Inferior parietal cortex (tissue), 1 donor: ENCODE measurements around the gene ATP1A2.
"Not testable (repeated sequence)": the region's sequence is repeated elsewhere in the genome, so short reads cannot be mapped to it uniquely, and the experiment has no call there.

ENCODE experiments used
- DNase-seq: peaks from one replicate; pipeline ENCODE4 v3.0.0-alpha.2; 2016; ENCODE audit errors: extremely low spot score

Gene ATP1A2

GRCh38 chr1:160124705-160125478 is 9.3 kb downstream of the ATP1A2 start:
- DNase-seq = no peak

GRCh38 chr1:160125746-160126145 is 10.2 kb downstream of the ATP1A2 start:
- DNase-seq = no peak

- not testable (repeated sequence) for DNase-seq
These were observed 10.8 kb downstream of the ATP1A2 start for GRCh38 chr1:160126342-160126741.

GRCh38 chr1:160127381-160127780 is 11.8 kb downstream of the ATP1A2 start:
- DNase-seq = no peak

- no peak for DNase-seq
These were observed 12.4 kb downstream of the ATP1A2 start for GRCh38 chr1:160127865-160128523.

- DNase-seq = no peak
These were observed 13.1 kb downstream of the ATP1A2 start for GRCh38 chr1:160128636-160129035.

GRCh38 chr1:160129046-160129445 is 13.5 kb downstream of the ATP1A2 start:
- DNase-seq = no peak

GRCh38 chr1:160129558-160129957 is 14.0 kb downstream of the ATP1A2 start:
- DNase-seq = no peak

- DNase-seq = no peak
These were observed 14.4 kb downstream of the ATP1A2 start for GRCh38 chr1:160129966-160130365.

GRCh38 chr1:160130486-160130885 is 14.9 kb downstream of the ATP1A2 start:
- DNase-seq = no peak

GRCh38 chr1:160130939-160131338 is 15.4 kb downstream of the ATP1A2 start:
- DNase-seq = no peak

- DNase-seq = no peak
These were observed 16.4 kb downstream of the ATP1A2 start for GRCh38 chr1:160131803-160132565.

GRCh38 chr1:160133990-160134770 is 18.6 kb downstream of the ATP1A2 start:
- DNase-seq = no peak

- no peak for DNase-seq
These were observed 19.4 kb downstream of the ATP1A2 start for GRCh38 chr1:160134791-160135572.

GRCh38 chr1:160136121-160136925 is 20.8 kb downstream of the ATP1A2 start:
- no peak for DNase-seq

- no peak for DNase-seq
These were observed 21.3 kb downstream of the ATP1A2 start for GRCh38 chr1:160136926-160137200.

- DNase-seq = no peak
These were observed 21.8 kb downstream of the ATP1A2 start for GRCh38 chr1:160137216-160137862.

GRCh38 chr1:160139840-160140239 is 24.3 kb downstream of the ATP1A2 start:
- no peak for DNase-seq

- DNase-seq = no peak
These were observed 28.1 kb downstream of the ATP1A2 start for GRCh38 chr1:160143695-160144094.

- no peak for DNase-seq
These were observed 29.4 kb downstream of the ATP1A2 start for GRCh38 chr1:160144921-160145320.
